Measurements from ENCODE around the gene CCDC187.

DNA sequence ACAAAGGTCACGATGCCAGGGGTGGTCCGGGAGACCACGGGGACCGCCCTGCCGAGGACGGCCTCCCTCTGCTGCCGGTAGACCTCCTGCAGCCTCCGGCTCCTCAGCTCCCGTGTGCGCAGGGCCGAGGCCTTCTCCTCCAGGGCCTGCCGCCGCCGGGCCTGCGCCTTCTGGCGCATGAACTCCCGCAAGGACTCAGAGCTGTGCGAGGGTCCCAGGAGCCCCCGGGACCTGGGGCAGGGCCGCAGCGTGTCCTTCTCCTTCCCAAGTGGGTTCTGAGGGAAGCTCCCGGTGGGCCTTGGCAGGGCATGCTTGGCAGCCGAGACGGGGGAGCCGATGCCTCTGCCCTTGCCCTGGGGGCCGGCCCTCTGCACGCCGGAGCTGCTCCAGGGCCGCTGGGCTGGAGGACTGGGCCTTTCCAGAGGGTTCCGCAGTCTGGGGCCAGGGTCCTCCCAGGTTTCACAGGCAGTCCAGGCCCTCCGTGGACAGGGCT is 13.3 kb downstream of the CCDC187 start:
- TF ChIP-seq HDAC2 (IDR thresholded peaks at IDR 0.05; ENCODE audit: borderline replicate concordance in 1 of 2, low read depth in 2 of 2, low read length in 2 of 2) (no peak), MAX (IDR thresholded peaks at IDR 0.05) (no peak), CTCF (IDR thresholded peaks at IDR 0.05; ENCODE audit: control extremely low read depth in 1 of 3, insufficient read depth in 1 of 3, low read depth in 1 of 3, low read length in 3 of 3) (no peak), ATF3 (IDR thresholded peaks at IDR 0.05; ENCODE audit: insufficient read depth, low read depth, low read length) (no peak), GTF2F1 (IDR thresholded peaks at IDR 0.05; ENCODE audit: borderline replicate concordance, low read depth, low read length) (no peak), NRF1 (IDR thresholded peaks at IDR 0.05; ENCODE audit: low read depth, low read length) (no peak), ASH2L (IDR thresholded peaks at IDR 0.05; ENCODE audit: low read length) (no peak), RAD21 (IDR thresholded peaks at IDR 0.05 in 1 of 2, conservative IDR thresholded peaks at IDR 0.05 in 1 of 2; ENCODE audit: low read depth in 2 of 2, low read length in 2 of 2) (no peak), POLR2A (IDR thresholded peaks at IDR 0.05; ENCODE audit: control extremely low read depth in 1 of 2, low read depth in 2 of 2, low read length in 2 of 2) (no peak), EZH2 (IDR thresholded peaks at IDR 0.05; ENCODE audit: low read depth, low read length, severe bottlenecking) (no peak), KDM1A (IDR thresholded peaks at IDR 0.05; ENCODE audit: borderline replicate concordance, low read length) (no peak), EP300 (IDR thresholded peaks at IDR 0.05; ENCODE audit: borderline replicate concordance in 1 of 2, low read depth in 2 of 2, low read length in 2 of 2) (no peak)
